Measurements from ENCODE around the gene CYP2A6.
"Not testable (repeated sequence)": the region's sequence is repeated elsewhere in the genome, so short reads cannot be mapped to it uniquely, and the experiment has no call there.

CYP2A6 gene

DNA sequence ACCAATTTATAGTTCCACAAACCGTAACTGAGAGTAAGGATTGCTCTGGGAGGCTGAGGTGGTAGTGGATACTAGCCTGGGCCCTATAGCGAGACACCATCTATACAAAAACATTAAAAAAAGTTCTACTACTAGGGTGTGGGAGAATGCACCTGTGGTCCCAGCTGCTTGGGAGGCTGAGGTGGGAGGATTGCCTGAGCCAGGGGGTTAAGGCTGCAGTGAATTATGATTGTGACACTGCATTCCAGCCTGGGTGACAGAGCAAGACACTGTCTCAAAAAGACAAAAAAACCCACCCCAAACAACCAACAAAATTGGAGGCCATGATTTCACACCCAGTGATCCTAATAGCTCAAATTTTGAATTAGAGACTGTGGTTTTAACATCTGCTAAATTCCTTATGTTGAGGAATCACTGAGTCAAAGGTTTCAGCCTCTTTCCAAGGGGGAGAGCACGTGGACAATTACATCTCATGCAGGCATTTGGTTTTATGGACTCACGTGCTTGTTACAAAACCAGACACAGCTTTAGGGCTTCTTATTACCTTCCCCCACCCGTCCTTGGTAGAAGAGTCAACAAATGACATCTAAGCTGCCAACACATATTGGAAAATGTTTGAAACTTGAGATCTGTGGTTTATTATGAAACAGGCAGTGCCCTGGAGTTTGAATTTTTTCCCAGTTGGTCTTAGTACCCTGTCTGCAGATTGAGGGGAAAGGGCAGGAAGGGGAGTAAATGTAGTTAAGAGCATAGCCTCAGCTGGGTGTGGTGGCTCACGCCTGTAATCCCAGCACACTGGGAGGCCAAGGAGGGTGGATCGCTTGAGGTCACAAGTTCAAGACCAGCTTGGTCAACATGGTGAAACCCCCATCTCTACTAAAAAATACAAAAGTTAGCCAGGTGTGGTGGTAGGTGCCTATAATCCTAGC, 18.5 kb downstream of the CYP2A6 start:
- Mint-ChIP-seq H3K36me3 (ENCODE audit: low read depth) (peaks cover 5% of the 10 kb centered on the region), H3K27ac (no peak overlapping the region), H3K4me1 (ENCODE audit: low read depth) (peaks cover 17% of the 10 kb centered on the region), H3K4me3 (no peak overlapping the region), H3K9me3 (no peaks in the 10 kb centered on the region), H3K27me3 (no peaks in the 10 kb centered on the region)

GRCh38 chr19:40830741-40831140, 19.5 kb downstream of the CYP2A6 start:
- not testable (repeated sequence) for H3K36me3 Mint-ChIP-seq (ENCODE audit: low read depth)

DNA sequence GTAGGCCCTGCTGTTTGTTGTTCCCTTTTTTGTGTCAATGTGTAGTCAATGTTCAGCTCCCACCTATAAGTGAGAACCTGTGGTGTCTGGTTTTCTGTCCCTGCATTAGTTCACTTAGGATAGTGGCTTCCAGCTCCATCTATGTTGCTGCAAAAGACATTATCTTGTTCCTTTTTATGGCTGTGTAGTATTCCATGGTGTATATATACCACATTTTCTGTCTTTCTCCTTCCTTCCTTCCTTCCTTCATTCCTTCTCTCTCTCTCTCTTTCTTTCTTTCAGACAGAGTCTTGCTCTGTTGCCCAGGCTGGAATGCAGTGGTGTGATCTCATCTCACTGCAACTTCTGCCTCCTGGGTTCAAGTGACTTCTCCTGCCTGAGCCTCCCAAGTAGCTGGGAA, 21.0 kb downstream of the CYP2A6 start:
- H3K4me3 Mint-ChIP-seq = no peak overlapping the region
- no peak overlapping the region for H3K27ac Mint-ChIP-seq
- H3K9me3 Mint-ChIP-seq = no peaks in the 10 kb centered on the region
- peaks cover 28% of the 10 kb centered on the region for H3K4me1 Mint-ChIP-seq (ENCODE audit: low read depth)
- peaks cover 7% of the 10 kb centered on the region for H3K36me3 Mint-ChIP-seq (ENCODE audit: low read depth)
- no peaks in the 10 kb centered on the region for H3K27me3 Mint-ChIP-seq

More at GRCh38 chr19:40830741-40831140, 19.5 kb downstream of the CYP2A6 start:
- not testable (repeated sequence) for H3K9me3 Mint-ChIP-seq, H3K27ac Mint-ChIP-seq, H3K27me3 Mint-ChIP-seq, H3K4me3 Mint-ChIP-seq
- H3K4me1 Mint-ChIP-seq (ENCODE audit: low read depth) = peaks cover 25% of the 10 kb centered on the region

GRCh38 chr19:40827386-40828247, 22.6 kb downstream of the CYP2A6 start:
- Mint-ChIP-seq H3K27me3 (no peaks in the 10 kb centered on the region), H3K4me3 (no peak overlapping the region), H3K27ac (no peak overlapping the region), H3K9me3 (no peaks in the 10 kb centered on the region), H3K4me1 (ENCODE audit: low read depth) (peaks cover 28% of the 10 kb centered on the region), H3K36me3 (ENCODE audit: low read depth) (peaks cover 7% of the 10 kb centered on the region)

DNA sequence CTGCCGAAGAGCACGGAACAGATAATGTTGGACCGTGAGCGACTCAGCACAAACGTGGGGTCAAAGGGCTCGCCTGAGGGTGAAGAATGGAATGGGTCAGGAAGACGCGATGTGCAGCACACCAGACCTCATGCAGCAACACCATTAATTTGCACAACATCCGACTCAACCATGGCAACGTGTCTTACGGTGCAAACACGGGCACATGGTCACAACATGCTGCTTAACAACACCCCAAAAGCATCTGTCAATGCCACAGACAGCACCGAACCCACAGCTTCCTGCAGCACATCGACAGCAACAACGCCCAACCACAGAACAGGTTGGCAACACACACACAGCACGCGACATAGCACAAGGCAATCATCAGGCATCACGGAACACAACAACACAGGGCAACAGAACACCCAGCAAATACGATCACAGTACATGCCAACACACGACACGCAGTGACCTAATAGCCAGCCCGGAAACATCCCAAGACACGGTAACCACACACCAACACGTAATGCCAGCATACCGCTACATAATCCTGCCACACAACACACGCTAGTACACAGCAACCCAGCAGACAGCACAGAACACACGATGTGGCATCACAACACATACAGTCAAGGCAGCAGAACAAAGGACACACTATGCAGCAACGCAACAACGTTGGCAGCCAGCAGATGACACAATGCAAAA, 23.4 kb downstream of the CYP2A6 start:
- H3K9me3 Mint-ChIP-seq; H3K27me3 Mint-ChIP-seq; H3K36me3 Mint-ChIP-seq (ENCODE audit: low read depth); H3K4me3 Mint-ChIP-seq: not testable (repeated sequence)
- peaks cover 31% of the 10 kb centered on the region for H3K4me1 Mint-ChIP-seq (ENCODE audit: low read depth)
- H3K27ac Mint-ChIP-seq = peak overlapping the region; percentile 27

DNA sequence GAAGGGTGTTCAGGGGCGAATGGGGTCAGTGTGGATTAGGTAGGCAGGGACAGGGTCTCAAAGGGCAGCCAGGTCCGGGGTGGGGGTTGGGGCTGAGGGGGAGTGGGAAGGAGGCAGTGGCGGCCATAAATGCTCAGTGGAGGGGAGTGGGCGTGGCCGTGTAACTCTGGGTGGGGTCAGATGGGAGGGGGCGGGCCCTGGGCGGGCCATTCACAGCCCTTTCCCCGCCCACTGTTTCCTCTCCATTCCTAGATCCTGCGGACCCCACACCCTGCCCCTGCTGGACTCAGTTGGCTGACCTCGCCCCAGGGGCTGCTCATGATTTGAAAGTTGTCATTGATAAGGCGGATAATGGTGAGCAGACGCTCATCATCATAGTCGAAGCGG, 23.9 kb downstream of the CYP2A6 start:
- not testable (repeated sequence) for H3K36me3 Mint-ChIP-seq (ENCODE audit: low read depth); H3K4me3 Mint-ChIP-seq; H3K27ac Mint-ChIP-seq; H3K9me3 Mint-ChIP-seq; H3K27me3 Mint-ChIP-seq
- peaks cover 31% of the 10 kb centered on the region for H3K4me1 Mint-ChIP-seq (ENCODE audit: low read depth)

- not testable (repeated sequence) for H3K4me3 Mint-ChIP-seq; H3K27me3 Mint-ChIP-seq; H3K9me3 Mint-ChIP-seq; H3K36me3 Mint-ChIP-seq (ENCODE audit: low read depth); H3K27ac Mint-ChIP-seq
- H3K4me1 Mint-ChIP-seq (ENCODE audit: low read depth) = peaks cover 31% of the 10 kb centered on the region
Measured at GRCh38 chr19:40825460-40826095, 24.7 kb downstream of the CYP2A6 start.

DNA sequence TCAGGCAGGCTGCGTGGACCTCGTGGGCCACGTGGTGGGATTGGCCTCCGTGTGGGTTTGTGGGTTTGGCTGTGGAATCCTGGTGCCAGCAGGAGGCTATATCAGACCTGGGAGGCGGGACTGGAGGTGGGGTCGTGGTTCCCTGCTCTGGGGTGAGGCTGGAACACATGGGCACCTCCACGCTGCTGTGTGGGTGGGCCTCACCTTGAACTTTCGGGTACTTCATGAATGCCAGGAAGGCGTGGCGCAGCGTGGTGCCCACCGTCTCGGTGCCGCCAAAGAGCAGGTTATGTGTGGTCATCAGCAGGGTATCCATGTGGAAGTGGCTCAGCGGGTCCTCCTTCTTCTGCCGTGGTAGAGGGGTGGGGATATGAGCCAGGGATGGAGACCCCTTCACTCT, 25.3 kb downstream of the CYP2A6 start:
- not testable (repeated sequence) for H3K36me3 Mint-ChIP-seq (ENCODE audit: low read depth); H3K4me3 Mint-ChIP-seq; H3K27ac Mint-ChIP-seq; H3K27me3 Mint-ChIP-seq; H3K9me3 Mint-ChIP-seq
- H3K4me1 Mint-ChIP-seq (ENCODE audit: low read depth) = peaks cover 31% of the 10 kb centered on the region

DNA sequence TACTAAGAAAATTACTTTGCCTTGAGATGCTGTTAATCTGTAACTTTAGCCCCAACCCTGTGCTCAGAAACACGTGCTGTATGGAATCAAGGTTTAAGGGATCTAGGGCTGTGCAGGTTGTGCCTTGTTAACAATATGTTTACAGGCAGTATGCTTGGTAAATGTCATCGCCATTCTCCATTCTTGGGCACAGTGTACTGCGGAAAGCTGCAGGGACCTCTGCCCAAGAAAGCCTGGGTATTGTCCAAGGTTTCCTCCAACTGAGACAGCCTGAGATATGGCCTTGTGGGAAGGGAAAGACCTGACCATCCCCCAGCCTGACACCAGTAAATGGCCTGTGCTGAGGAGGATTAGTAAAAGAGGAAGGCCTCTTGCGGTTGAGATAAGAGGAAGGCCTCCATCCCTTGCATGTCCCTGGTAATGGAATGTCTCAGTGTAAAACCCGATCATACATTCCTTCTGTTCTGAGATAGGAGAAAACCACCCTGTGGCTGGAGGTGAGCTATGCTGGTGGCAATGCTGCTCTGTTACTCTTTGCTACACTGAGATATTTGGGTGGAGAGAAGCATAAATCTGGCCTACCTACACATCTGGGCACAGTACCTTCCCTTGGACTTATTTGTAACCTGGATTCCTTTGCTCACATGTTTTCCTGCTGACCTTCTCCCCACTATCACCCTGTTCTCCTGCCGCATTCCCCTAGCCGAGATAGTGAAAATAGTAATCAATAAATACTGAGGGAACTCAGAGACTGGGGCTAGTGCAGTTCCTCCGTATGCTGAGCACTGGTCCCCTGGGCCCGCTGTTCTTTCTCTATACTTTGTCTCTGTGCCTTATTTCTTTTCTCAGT, 27.3 kb downstream of the CYP2A6 start:
- H3K36me3 Mint-ChIP-seq (ENCODE audit: low read depth); H3K27me3 Mint-ChIP-seq; H3K9me3 Mint-ChIP-seq; H3K4me3 Mint-ChIP-seq; H3K27ac Mint-ChIP-seq: not testable (repeated sequence)
- H3K4me1 Mint-ChIP-seq (ENCODE audit: low read depth) = peaks cover 48% of the 10 kb centered on the region

GRCh38 chr19:40822161-40822560, 28.1 kb downstream of the CYP2A6 start:
- Mint-ChIP-seq H3K9me3 (no peaks in the 10 kb centered on the region), H3K4me3 (no peak overlapping the region), H3K36me3 (ENCODE audit: low read depth) (peaks cover 6% of the 10 kb centered on the region), H3K27ac (no peak overlapping the region), H3K4me1 (ENCODE audit: low read depth) (peaks cover 49% of the 10 kb centered on the region), H3K27me3 (no peaks in the 10 kb centered on the region)

DNA sequence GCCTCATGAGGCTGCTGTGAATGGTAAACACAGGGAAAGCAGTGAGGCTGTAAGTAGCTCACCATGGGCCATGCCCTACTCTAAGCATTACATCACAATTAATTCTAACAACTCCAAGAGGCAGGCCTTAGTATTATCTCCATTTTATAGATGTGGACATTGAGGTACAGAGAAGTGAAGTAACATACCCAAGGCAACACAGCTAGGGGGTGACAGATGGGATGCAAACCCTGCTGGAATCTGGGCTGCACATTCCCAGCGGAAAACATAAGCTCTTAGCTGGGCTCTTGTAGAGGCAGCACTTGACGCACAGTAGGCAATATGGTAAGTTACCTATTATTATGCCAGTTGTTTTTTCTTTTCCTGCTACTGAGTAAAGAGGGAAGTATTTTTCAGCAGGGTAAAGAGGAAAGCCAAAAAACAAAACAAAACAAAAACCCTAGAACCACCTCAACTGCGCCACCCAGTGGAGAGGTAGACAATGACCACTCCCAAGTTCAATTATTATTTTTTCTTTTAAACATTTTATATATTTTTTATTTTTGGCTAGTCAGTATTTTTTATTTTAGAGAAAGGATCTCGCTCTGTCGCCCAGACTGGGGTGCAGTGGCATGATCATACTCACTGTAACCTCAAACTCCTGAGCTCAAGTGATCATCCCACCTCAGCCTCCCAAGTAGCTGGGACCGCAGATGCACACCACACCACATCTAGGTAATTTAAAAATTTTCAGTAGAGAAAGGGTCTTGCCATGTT, 30.6 kb downstream of the CYP2A6 start:
- H3K4me3 Mint-ChIP-seq; H3K27me3 Mint-ChIP-seq; H3K27ac Mint-ChIP-seq; H3K36me3 Mint-ChIP-seq (ENCODE audit: low read depth); H3K9me3 Mint-ChIP-seq: not testable (repeated sequence)
- H3K4me1 Mint-ChIP-seq (ENCODE audit: low read depth) = peaks cover 34% of the 10 kb centered on the region

GRCh38 chr19:40818480-40819399, 31.5 kb downstream of the CYP2A6 start:
- peak overlapping the region; percentile 32 for H3K27ac Mint-ChIP-seq
- H3K4me3 Mint-ChIP-seq = peak overlapping the region; percentile 61
- H3K27me3 Mint-ChIP-seq; H3K36me3 Mint-ChIP-seq (ENCODE audit: low read depth); H3K9me3 Mint-ChIP-seq: not testable (repeated sequence)
- peaks cover 32% of the 10 kb centered on the region for H3K4me1 Mint-ChIP-seq (ENCODE audit: low read depth)

DNA sequence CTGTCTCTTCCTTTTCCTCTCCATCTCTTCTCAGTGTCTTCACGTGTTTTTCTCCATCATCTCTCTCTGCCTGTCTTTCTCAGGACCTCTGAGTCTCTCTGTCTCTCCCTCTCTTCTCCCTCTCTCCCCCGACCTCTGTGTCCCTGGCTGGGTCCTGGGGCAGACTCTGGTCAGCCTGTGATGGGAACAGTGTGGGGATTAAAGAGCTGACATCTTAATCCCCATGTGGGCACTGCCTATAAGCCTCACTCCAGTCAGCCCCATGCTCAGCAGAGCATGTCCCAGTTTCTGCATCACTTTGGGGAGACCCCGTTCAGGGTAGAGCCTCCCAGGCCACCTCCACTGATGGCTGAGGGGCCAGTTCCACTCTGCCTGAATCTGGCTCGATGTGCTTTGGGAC, 35.0 kb downstream of the CYP2A6 start:
- no peak overlapping the region for H3K4me3 Mint-ChIP-seq
- H3K9me3 Mint-ChIP-seq = no peaks in the 10 kb centered on the region
- H3K27me3 Mint-ChIP-seq = peaks cover 3% of the 10 kb centered on the region
- H3K4me1 Mint-ChIP-seq (ENCODE audit: low read depth) = peaks cover 43% of the 10 kb centered on the region
- no peaks in the 10 kb centered on the region for H3K36me3 Mint-ChIP-seq (ENCODE audit: low read depth)
- no peak overlapping the region for H3K27ac Mint-ChIP-seq
